Stomach (tissue), 9 donors: ENCODE data around the gene SAXO1. TPM values are rescaled to one million over a fixed set of nuclear protein-coding genes. Genes with fewer than 3 reads are reported as not detected.

ENCODE experiments used
- DNase-seq, 2 donors: peaks; one replicate each; pipeline versions ENCODE4 v3.0.0 to v3.0.0-alpha.2; 2013 to 2019
- H3K27ac ChIP-seq, 5 donors: fragments of 200-600 bp in 4 of 5; sonication (generic) in 4 of 5; one replicate each; pipeline ENCODE4 v1.5.1; 2013 to 2019; ENCODE audit warnings: mild to moderate bottlenecking in 1 of 5, moderate library complexity in 1 of 5
- H3K27me3 ChIP-seq, 3 donors: fragments of 200-600 bp; sonication (generic); one replicate each; pipeline ENCODE4 v1.5.1; 2017 to 2019; ENCODE audit warnings: mixed run types in 1 of 3
- H3K36me3 ChIP-seq, 4 donors: fragments of 200-600 bp; sonication (generic); 1 replicate in 3 of 4; 2 replicates in 1 of 4; pipeline ENCODE4 v1.5.1; 2016 to 2019
- H3K4me1 ChIP-seq, 4 donors: fragments of 200-600 bp; sonication (generic); one replicate each; pipeline ENCODE4 v1.5.1; 2016 to 2019
- H3K4me3 ChIP-seq, 4 donors: fragments of 200-600 bp; sonication (generic) in 3 of 4; one replicate each; pipeline ENCODE4 v1.5.1; 2016 to 2019; ENCODE audit warnings: mild to moderate bottlenecking in 1 of 4
- H3K9me3 ChIP-seq, 4 donors: fragments of 200-600 bp; sonication (generic); one replicate each; pipeline ENCODE4 v1.5.1; 2016 to 2019
- CTCF ChIP-seq, 7 experiments: fragments of 450-650 bp in 4 of 7; fragments of 200-600 bp in 3 of 7; sonication (generic) in 3 of 7; IDR thresholded peaks; one replicate each; pipeline ENCODE4 v1.5.1; 2016 to 2019; ENCODE audit warnings: antibody characterized with exemption in 7 of 7, control low read depth in 2 of 7, mild to moderate bottlenecking in 1 of 7
- EP300 ChIP-seq: sonication (generic); formaldehyde crosslinking; IDR thresholded peaks from one replicate; pipeline ENCODE4 v1.6.1; 2017; ENCODE audit warnings: antibody characterized with exemption
- POLR2A ChIP-seq, 4 donors: fragments of 450-650 bp; IDR thresholded peaks; one replicate each; pipeline ENCODE4 v1.6.1; 2016; ENCODE audit warnings: antibody characterized with exemption in 4 of 4, control low read depth in 2 of 4, mild to moderate bottlenecking in 1 of 4, moderate library complexity in 1 of 4
- POLR2AphosphoS5 ChIP-seq, 3 donors: sonication (generic); formaldehyde crosslinking; IDR thresholded peaks; one replicate each; pipeline ENCODE4 v1.6.1; 2016; ENCODE audit warnings: antibody characterized with exemption in 3 of 3
- WGBS, 5 donors: extraction: QIAGEN DNeasy Blood & Tissue Kit in 3 of 5; methylation state at CpG; one replicate each; pipeline versions ENCODE4 v1.1.5 to v1.1.7; 2013 to 2018; 5-methylcytosine and 5-hydroxymethylcytosine counted together
- intact Hi-C: fragments of 100-400 bp; cut with DNase I; formaldehyde crosslinking; loops from one replicate; pipeline ENCODE4 v1.15.1; 2023; ENCODE audit warnings: low total_unique reads
- polyA plus RNA-seq, 3 donors: library from polyadenylated mRNA; stranded (reverse); fragments of 200-250 nt; gene quantifications; one replicate each; pipeline ENCODE4 v1.2.3, GENCODE V29; 2013
- total RNA-seq, 5 donors: library from RNA; depleted of rRNA; stranded (reverse); fragments of >200 nt; gene quantifications; one replicate each; pipeline versions ENCODE4 v1.1.0 to v1.2.3, GENCODE V29; 2014 to 2016
- donor health status: healthy with polysubstance abuse.
- donor health status: Bipolar disorder and iron deficiency.
- donor health status: healthy.

Gene SAXO1
- total and polyA plus RNA-seq, 8 donors = 0.03 to 4.7 (median 0.12) TPM; not detected in 4

- no peak overlapping the region for H3K27ac ChIP-seq
- intact Hi-C loops = loop anchor here (10.0 kb wide), 1 partner anchor 576 kb away; no protein-coding TSS in a partner anchor
- no peaks in the 10 kb centered on the region for H3K9me3 ChIP-seq
- TF ChIP-seq POLR2A (IDR thresholded peaks at IDR 0.05) (no peak), CTCF (IDR thresholded peaks at IDR 0.05) (no peak), EP300 (no peak), POLR2AphosphoS5 (IDR thresholded peaks at IDR 0.05) (no peak)
- 81 to 84% (median 83%) methylated on average over 3 of the region's 3 CpGs for WGBS, 5 donors
- no peaks in the 10 kb centered on the region for H3K36me3 ChIP-seq
- H3K27me3 ChIP-seq = no peaks in the 10 kb centered on the region
- no peak overlapping the region for H3K4me3 ChIP-seq
- no peaks in the 10 kb centered on the region for H3K4me1 ChIP-seq
- DNase-seq = no peak
Measured at GRCh38 chr9:19020886-19021455, 12.0 kb downstream of the SAXO1 start.

DNA sequence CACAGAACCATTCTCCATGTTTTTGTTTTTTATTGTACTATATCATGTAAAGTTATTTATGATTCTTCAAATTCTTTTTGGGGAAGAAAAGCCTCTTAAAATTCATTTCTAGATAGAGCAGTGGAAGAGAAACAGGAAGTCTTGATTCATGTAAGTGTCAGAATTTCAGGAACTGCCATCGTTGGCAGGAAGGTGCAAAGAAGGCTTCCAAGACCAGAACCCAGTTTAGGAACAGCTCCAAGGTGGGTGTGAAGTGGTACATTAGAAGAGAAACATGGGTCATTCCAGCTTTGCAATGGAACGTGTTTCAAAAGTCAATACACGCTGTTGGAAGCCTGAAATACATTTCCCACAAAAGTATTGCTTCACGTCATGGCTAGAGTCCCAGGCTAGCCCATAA lies 14.8 kb downstream of the SAXO1 start:
- Histone ChIP-seq H3K27ac (no peak overlapping the region), H3K9me3 (no peaks in the 10 kb centered on the region), H3K4me3 (no peak overlapping the region), H3K4me1 (peaks cover 0 to 1% (median under 1%) of the 10 kb centered on the region in 4 donors), H3K36me3 (no peaks in the 10 kb centered on the region), H3K27me3 (no peaks in the 10 kb centered on the region)
- intact Hi-C loops = no loop called here
- 43 to 73% (median 66%) methylated on average over 4 of the region's 4 CpGs for WGBS, 5 donors
- TF ChIP-seq POLR2AphosphoS5 (IDR thresholded peaks at IDR 0.05) (no peak), EP300 (no peak), POLR2A (IDR thresholded peaks at IDR 0.05) (no peak), CTCF (IDR thresholded peaks at IDR 0.05) (no peak)
- no peak for DNase-seq

- no peaks in the 10 kb centered on the region for H3K27me3 ChIP-seq
- no peak overlapping the region for H3K27ac ChIP-seq
- H3K4me3 ChIP-seq = no peak overlapping the region
- intact Hi-C loops = no loop called here
- WGBS, 5 donors = 71 to 85% (median 79%) methylated on average over 5 of the region's 5 CpGs
- no peaks in the 10 kb centered on the region for H3K9me3 ChIP-seq
- peaks cover 4 to 9% (median 6%) of the 10 kb centered on the region in 4 donors for H3K4me1 ChIP-seq
- no peaks in the 10 kb centered on the region for H3K36me3 ChIP-seq
- TF ChIP-seq POLR2A (IDR thresholded peaks at IDR 0.05) (no peak), POLR2AphosphoS5 (IDR thresholded peaks at IDR 0.05) (no peak), EP300 (no peak)
- no peak for DNase-seq
Measured at GRCh38 chr9:19009391-19009965, 23.5 kb downstream of the SAXO1 start.

DNA sequence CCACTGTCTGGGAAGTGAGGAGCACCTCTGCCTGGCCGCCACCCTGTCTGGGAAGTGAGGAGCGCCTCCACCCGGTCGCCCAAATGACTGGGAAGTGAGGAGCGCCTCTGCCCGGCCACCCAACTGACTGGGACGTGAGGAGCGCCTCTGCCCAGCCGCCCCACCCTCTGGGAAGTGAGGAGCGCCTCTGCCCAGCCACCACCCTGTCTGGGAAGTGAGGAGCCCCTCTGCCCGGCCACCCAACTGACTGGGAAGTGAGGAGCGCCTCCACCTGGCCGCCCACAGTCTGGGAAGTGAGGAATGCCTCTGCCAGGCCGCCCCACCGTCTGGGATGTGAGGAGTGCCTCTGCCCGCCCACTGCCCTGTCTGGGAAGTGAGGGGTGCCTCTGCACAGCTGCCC lies 32.9 kb downstream of the SAXO1 start:
- no peaks in the 10 kb centered on the region for H3K27me3 ChIP-seq
- TF ChIP-seq EP300 = no peak
- no peak for TF ChIP-seq POLR2AphosphoS5 (IDR thresholded peaks at IDR 0.05)
- TF ChIP-seq POLR2A (IDR thresholded peaks at IDR 0.05) = no peak
- no peak for TF ChIP-seq CTCF (IDR thresholded peaks at IDR 0.05)
- intact Hi-C loops = no loop called here
- no peak for DNase-seq
- H3K9me3 ChIP-seq = peaks cover 0 to 8% (median 0%) of the 10 kb centered on the region in 4 donors
- H3K36me3 ChIP-seq = no peaks in the 10 kb centered on the region
- 68 to 92% (median 88%) methylated on average over 9 to 16 of the region's 16 CpGs for WGBS, 5 donors
- H3K4me1 ChIP-seq = no peaks in the 10 kb centered on the region
- no peak overlapping the region for H3K4me3 ChIP-seq
- no peak overlapping the region for H3K27ac ChIP-seq
